AG20443 (cell line): ENCODE data around the gene TSACC.

Experiments
- DNase-seq: peaks from one replicate; pipeline ENCODE4 v3.0.0; 2012; ENCODE audit warnings: low spot score, mixed read lengths

The TSACC gene

DNA sequence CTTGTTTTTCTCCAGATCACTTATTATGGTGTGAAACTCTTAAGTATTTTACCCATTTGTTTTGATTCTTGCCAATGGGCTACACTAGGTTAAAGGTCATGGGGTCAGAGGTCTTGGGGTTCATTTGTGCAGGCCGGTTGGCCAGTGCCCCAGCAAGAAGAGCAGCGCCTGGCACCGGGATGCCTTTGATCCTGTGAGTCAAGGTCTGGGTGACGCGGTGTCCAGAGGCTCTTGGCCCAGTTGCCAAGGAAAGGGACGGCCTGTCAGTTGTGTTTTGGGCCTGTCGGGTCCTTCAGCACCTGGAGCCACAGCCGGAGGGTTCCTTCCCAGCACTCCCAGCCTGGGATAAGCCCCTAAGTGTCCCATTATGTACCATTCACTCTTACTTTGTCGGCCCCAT lies 55.8 kb downstream of the TSACC start:
- DNase-seq = no peak

DNA sequence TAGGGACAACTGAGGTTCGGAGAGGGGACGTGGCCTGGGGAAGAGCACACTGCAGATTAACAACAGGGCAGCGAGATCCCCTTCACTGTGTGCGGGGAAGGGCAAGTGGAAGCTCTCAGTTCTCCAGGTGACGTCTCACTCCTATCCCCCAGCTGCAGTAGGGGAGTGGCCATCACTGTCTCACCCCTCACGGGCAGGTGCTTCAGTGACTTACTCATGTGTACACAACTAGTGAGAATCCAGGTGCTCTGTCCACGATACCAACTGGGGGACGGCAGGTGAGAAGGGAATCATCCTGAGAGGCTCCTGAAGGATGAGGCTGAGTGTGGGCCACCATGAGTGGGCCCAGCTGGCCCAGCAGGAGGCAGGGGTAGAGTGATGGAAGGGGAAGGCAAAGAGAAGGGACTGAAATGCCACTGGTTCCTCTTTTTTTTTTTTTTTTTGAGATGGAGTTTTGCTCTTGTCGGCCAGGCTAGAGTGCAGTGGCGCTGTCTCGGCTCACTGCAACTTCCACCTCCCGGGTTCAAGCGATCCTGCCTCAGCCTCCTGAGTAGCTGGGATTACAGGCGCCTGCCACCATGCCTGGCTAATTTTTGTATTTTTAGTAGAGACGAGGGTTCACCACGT lies 56.6 kb downstream of the TSACC start:
- DNase-seq = no peak
